ENCODE results near the gene EPYC.

Gene EPYC

GRCh38 chr12:91004872-91005271, at the start of gene EPYC:
Gene EPYC (minus strand): TSS chr12:91004972. CDS start chr12:91002565, 2,407 bp downstream.
- H3K36me3 ChIP-seq (ENCODE audit: insufficient read depth, low read length) = no peaks in the 10 kb centered on the region
- H3K4me1 ChIP-seq (ENCODE audit: insufficient read depth, low read length) = no peaks in the 10 kb centered on the region
- H3K9me3 ChIP-seq (ENCODE audit: control insufficient read depth, insufficient read depth, low read length) = no peaks in the 10 kb centered on the region
- no peak within 1 kb of the TSS for H3K9ac ChIP-seq (ENCODE audit: low read depth, low read length)

- Histone ChIP-seq H3K9me3 (ENCODE audit: control insufficient read depth, insufficient read depth, low read length) (no peaks in the 10 kb centered on the region), H3K36me3 (ENCODE audit: insufficient read depth, low read length) (no peaks in the 10 kb centered on the region), H3K4me1 (ENCODE audit: insufficient read depth, low read length) (no peaks in the 10 kb centered on the region), H3K9ac (ENCODE audit: low read depth, low read length) (no peak overlapping the region)
Measured at GRCh38 chr12:91053951-91054715, 49.4 kb upstream of the EPYC start.

GRCh38 chr12:91052026-91052425, 47.3 kb upstream of the EPYC start:
- Histone ChIP-seq H3K36me3 (ENCODE audit: insufficient read depth, low read length) (no peaks in the 10 kb centered on the region), H3K9ac (ENCODE audit: low read depth, low read length) (no peak overlapping the region), H3K9me3 (ENCODE audit: control insufficient read depth, insufficient read depth, low read length) (no peaks in the 10 kb centered on the region), H3K4me1 (ENCODE audit: insufficient read depth, low read length) (no peaks in the 10 kb centered on the region)

GRCh38 chr12:91044586-91044985, 39.8 kb upstream of the EPYC start:
- H3K4me1 ChIP-seq (ENCODE audit: insufficient read depth, low read length) = no peaks in the 10 kb centered on the region
- no peaks in the 10 kb centered on the region for H3K36me3 ChIP-seq (ENCODE audit: insufficient read depth, low read length)
- H3K9me3 ChIP-seq (ENCODE audit: control insufficient read depth, insufficient read depth, low read length) = no peaks in the 10 kb centered on the region
- H3K9ac ChIP-seq (ENCODE audit: low read depth, low read length) = no peak overlapping the region

- Histone ChIP-seq H3K4me1 (ENCODE audit: insufficient read depth, low read length) (no peaks in the 10 kb centered on the region), H3K9me3 (ENCODE audit: control insufficient read depth, insufficient read depth, low read length) (no peaks in the 10 kb centered on the region), H3K9ac (ENCODE audit: low read depth, low read length) (no peak overlapping the region), H3K36me3 (ENCODE audit: insufficient read depth, low read length) (no peaks in the 10 kb centered on the region)
Measured at GRCh38 chr12:91043408-91043807, 38.6 kb upstream of the EPYC start.

GRCh38 chr12:91040096-91040755, 35.5 kb upstream of the EPYC start:
- H3K36me3 ChIP-seq (ENCODE audit: insufficient read depth, low read length) = no peaks in the 10 kb centered on the region
- H3K9ac ChIP-seq (ENCODE audit: low read depth, low read length) = no peak overlapping the region
- no peaks in the 10 kb centered on the region for H3K9me3 ChIP-seq (ENCODE audit: control insufficient read depth, insufficient read depth, low read length)
- H3K4me1 ChIP-seq (ENCODE audit: insufficient read depth, low read length) = no peaks in the 10 kb centered on the region

- no peaks in the 10 kb centered on the region for H3K4me1 ChIP-seq (ENCODE audit: insufficient read depth, low read length)
- no peaks in the 10 kb centered on the region for H3K36me3 ChIP-seq (ENCODE audit: insufficient read depth, low read length)
- H3K9ac ChIP-seq (ENCODE audit: low read depth, low read length) = no peak overlapping the region
- H3K9me3 ChIP-seq (ENCODE audit: control insufficient read depth, insufficient read depth, low read length) = no peaks in the 10 kb centered on the region
Measured at GRCh38 chr12:91037276-91037675, 32.5 kb upstream of the EPYC start.

GRCh38 chr12:91033251-91033650, 28.5 kb upstream of the EPYC start:
- H3K9ac ChIP-seq (ENCODE audit: low read depth, low read length) = no peak overlapping the region
- no peaks in the 10 kb centered on the region for H3K9me3 ChIP-seq (ENCODE audit: control insufficient read depth, insufficient read depth, low read length)
- no peaks in the 10 kb centered on the region for H3K4me1 ChIP-seq (ENCODE audit: insufficient read depth, low read length)
- no peaks in the 10 kb centered on the region for H3K36me3 ChIP-seq (ENCODE audit: insufficient read depth, low read length)

GRCh38 chr12:91023326-91024004, 18.7 kb upstream of the EPYC start:
- Histone ChIP-seq H3K4me1 (ENCODE audit: insufficient read depth, low read length) (no peaks in the 10 kb centered on the region), H3K9me3 (ENCODE audit: control insufficient read depth, insufficient read depth, low read length) (no peaks in the 10 kb centered on the region), H3K9ac (ENCODE audit: low read depth, low read length) (no peak overlapping the region), H3K36me3 (ENCODE audit: insufficient read depth, low read length) (no peaks in the 10 kb centered on the region)

GRCh38 chr12:91021076-91021475, 16.3 kb upstream of the EPYC start:
- H3K9ac ChIP-seq (ENCODE audit: low read depth, low read length) = no peak overlapping the region
- H3K4me1 ChIP-seq (ENCODE audit: insufficient read depth, low read length) = no peaks in the 10 kb centered on the region
- H3K9me3 ChIP-seq (ENCODE audit: control insufficient read depth, insufficient read depth, low read length) = no peaks in the 10 kb centered on the region
- H3K36me3 ChIP-seq (ENCODE audit: insufficient read depth, low read length) = no peaks in the 10 kb centered on the region

GRCh38 chr12:91019455-91019854, 14.7 kb upstream of the EPYC start:
- H3K4me1 ChIP-seq (ENCODE audit: insufficient read depth, low read length) = no peaks in the 10 kb centered on the region
- no peak overlapping the region for H3K9ac ChIP-seq (ENCODE audit: low read depth, low read length)
- no peaks in the 10 kb centered on the region for H3K9me3 ChIP-seq (ENCODE audit: control insufficient read depth, insufficient read depth, low read length)
- H3K36me3 ChIP-seq (ENCODE audit: insufficient read depth, low read length) = no peaks in the 10 kb centered on the region

- Histone ChIP-seq H3K4me1 (ENCODE audit: insufficient read depth, low read length) (no peaks in the 10 kb centered on the region), H3K36me3 (ENCODE audit: insufficient read depth, low read length) (no peaks in the 10 kb centered on the region), H3K9me3 (ENCODE audit: control insufficient read depth, insufficient read depth, low read length) (no peaks in the 10 kb centered on the region), H3K9ac (ENCODE audit: low read depth, low read length) (no peak overlapping the region)
Measured at GRCh38 chr12:91017511-91018263, 12.9 kb upstream of the EPYC start.

- no peaks in the 10 kb centered on the region for H3K36me3 ChIP-seq (ENCODE audit: insufficient read depth, low read length)
- H3K9me3 ChIP-seq (ENCODE audit: control insufficient read depth, insufficient read depth, low read length) = no peaks in the 10 kb centered on the region
- no peaks in the 10 kb centered on the region for H3K4me1 ChIP-seq (ENCODE audit: insufficient read depth, low read length)
- no peak overlapping the region for H3K9ac ChIP-seq (ENCODE audit: low read depth, low read length)
Measured at GRCh38 chr12:91017043-91017442, 12.3 kb upstream of the EPYC start.

GRCh38 chr12:91009319-91009950, 4.7 kb upstream of the EPYC start:
- Histone ChIP-seq H3K4me1 (ENCODE audit: insufficient read depth, low read length) (no peaks in the 10 kb centered on the region), H3K36me3 (ENCODE audit: insufficient read depth, low read length) (no peaks in the 10 kb centered on the region), H3K9ac (ENCODE audit: low read depth, low read length) (no peak overlapping the region), H3K9me3 (ENCODE audit: control insufficient read depth, insufficient read depth, low read length) (no peaks in the 10 kb centered on the region)

Data from ES-I3 (cell line).